H1 (cell line): ENCODE data around the gene ATXN2. TPM values are rescaled to one million over a fixed set of nuclear protein-coding genes. Genes with fewer than 3 reads are reported as not detected.

Source experiments
- polyA plus RNA-seq, 7 experiments: library from polyadenylated mRNA; depleted of rRNA in 3 of 7; stranded (reverse) in 5 of 7; unstranded in 2 of 7; fragments of >200 nt in 5 of 7; fragments of 200-250 nt in 2 of 7; gene quantifications; 1 replicate in 5 of 7; 2 replicates in 1 of 7; 4 replicates in 1 of 7; pipeline versions ENCODE4 v1.2.1 to v1.2.3, GENCODE V29; 2011 to 2013; ENCODE audit warnings: missing spikeins in 2 of 7, mixed read lengths in 2 of 7
- total RNA-seq: library from RNA; stranded (reverse); fragmentation: NEBNext Ultra II Directional; extraction: Animal tissue kit (Norgen Biotek cat#: 25700); gene quantifications from 2 replicates; pipeline ENCODE4 v1.2.1, GENCODE V29; 2021
- TF ChIP-seq, protein P1 (sequence below): IDR thresholded peaks from 2 replicates; pipeline ENCODE4 v1.6.1; 2012; ENCODE audit warnings: low read length, inconsistent platforms

Gene ATXN2
- total and polyA plus RNA-seq, 2 of the 8 experiments (the other 6 are each of a cell fraction or from before 2014, with no cell fraction given) = 46.6 to 80.7 TPM

DNA sequence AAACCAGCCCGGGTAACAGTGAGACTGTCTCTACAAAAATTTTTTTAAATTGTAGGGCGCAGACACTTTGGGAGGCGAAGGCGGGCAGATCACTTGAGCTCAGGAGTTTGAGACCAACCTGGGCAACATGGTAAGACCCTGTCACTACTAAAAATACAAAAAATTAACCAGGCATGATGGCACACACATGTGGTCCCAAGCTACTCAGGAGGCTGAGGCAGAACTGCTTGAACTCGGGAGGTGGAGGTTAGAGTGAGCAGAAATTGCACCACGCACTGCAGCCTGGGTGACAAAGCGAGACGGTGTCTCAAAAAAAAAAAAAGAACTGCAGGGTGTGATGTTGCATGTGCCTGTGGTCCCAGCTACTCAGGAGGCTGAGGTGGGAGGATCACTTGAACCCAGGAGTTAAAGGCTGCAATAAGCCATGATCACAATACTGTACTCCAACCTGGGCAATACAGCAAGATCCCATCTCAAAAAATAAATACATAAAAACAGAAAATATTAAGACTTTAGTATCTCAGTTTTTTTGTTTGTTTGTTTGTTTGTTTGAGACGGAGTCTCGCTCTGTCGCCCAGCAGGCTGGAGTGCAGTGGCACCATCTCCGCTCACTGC, 16.9 kb downstream of the ATXN2 start (continued):
- TF ChIP-seq, protein P1, sequence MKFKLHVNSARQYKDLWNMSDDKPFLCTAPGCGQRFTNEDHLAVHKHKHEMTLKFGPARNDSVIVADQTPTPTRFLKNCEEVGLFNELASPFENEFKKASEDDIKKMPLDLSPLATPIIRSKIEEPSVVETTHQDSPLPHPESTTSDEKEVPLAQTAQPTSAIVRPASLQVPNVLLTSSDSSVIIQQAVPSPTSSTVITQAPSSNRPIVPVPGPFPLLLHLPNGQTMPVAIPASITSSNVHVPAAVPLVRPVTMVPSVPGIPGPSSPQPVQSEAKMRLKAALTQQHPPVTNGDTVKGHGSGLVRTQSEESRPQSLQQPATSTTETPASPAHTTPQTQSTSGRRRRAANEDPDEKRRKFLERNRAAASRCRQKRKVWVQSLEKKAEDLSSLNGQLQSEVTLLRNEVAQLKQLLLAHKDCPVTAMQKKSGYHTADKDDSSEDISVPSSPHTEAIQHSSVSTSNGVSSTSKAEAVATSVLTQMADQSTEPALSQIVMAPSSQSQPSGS = no peak
